HG03025 (cell line): ENCODE results near the gene CD207.

Source experiments
- ATAC-seq: cut with Tn5 transposase; IDR thresholded peaks from one replicate; pipeline ENCODE4 v1.9.1; 2021; ENCODE audit warnings: mild to moderate bottlenecking, moderate library complexity; ENCODE audit not compliant: unreplicated experiment, low FRiP score

Gene CD207

GRCh38 chr2:70796262-70796661 lies 39.4 kb downstream of the CD207 start:
- no peak for ATAC-seq

- no peak for ATAC-seq
Observed at GRCh38 chr2:70795164-70795995, 40.2 kb downstream of the CD207 start.

GRCh38 chr2:70793450-70793849 lies 42.2 kb downstream of the CD207 start:
- ATAC-seq, result no peak

- ATAC-seq, result no peak
Observed at GRCh38 chr2:70790136-70790828, 45.3 kb downstream of the CD207 start, which contains the start of gene FIGLA. Gene FIGLA (minus strand): TSS chr2:70790643. CDS start chr2:70790638, 5 bp downstream.

GRCh38 chr2:70789304-70790135 lies 46.1 kb downstream of the CD207 start:
- ATAC-seq, result no peak

GRCh38 chr2:70785137-70785911 lies 50.3 kb downstream of the CD207 start:
- ATAC-seq, result no peak

- no peak for ATAC-seq
Observed at GRCh38 chr2:70784320-70784719, 51.3 kb downstream of the CD207 start.
